ENCODE results near the gene ABCC11. TPM values are rescaled to one million over a fixed set of nuclear protein-coding genes. Genes with fewer than 3 reads are reported as not detected.
"Not testable (repeated sequence)": the region's sequence is repeated elsewhere in the genome, so short reads cannot be mapped to it uniquely, and the experiment has no call there.

The ABCC11 gene
- total and polyA plus RNA-seq, 4 experiments from 2014 or later, result 0.07 to 0.09 TPM; not detected in 2

DNA sequence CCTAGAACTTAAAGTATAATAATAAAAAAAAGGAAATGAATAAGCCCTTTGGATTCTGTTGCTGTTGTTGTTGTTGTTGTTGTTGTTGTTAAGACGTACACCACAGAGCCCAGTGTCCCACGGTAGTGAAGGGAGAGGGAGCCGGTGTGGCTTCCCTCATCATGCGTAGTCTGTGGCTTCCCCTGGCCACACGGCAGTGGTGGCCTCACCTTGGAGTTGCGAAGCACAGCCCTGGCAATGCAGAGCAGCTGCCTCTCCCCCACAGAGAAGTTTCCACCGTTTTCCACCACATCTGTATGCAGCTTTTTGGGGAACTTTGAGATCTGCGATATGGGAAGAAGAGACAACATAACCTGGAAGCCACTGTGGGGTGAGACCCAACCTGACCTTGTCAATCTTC, 77.4 kb downstream of the ABCC11 start:
- no peaks in the 10 kb centered on the region for H3K36me3 ChIP-seq (ENCODE audit: insufficient read depth, low read length)
- CTCF ChIA-PET (ENCODE audit: partially characterized antibody), result interaction anchor here (3.1 kb wide), 1 partner anchor 10 kb away, joined by 9 read pairs; no protein-coding TSS in a partner anchor
- H3K4me3 Mint-ChIP-seq, result no peak overlapping the region
- H3K4me1 Mint-ChIP-seq, result peaks cover 0 to 2% (median 1%) of the 10 kb centered on the region in 4 donors
- H3K27ac ChIP-seq (ENCODE audit: low read depth, low read length), result no peak overlapping the region
- H3K36me3 Mint-ChIP-seq, result no peaks in the 10 kb centered on the region
- peaks cover 2 to 3% of the 10 kb centered on the region in 2 donors for H3K27me3 Mint-ChIP-seq
- no peak overlapping the region for H3K4me3 ChIP-seq (ENCODE audit: low read length in 2 of 2)
- no peaks in the 10 kb centered on the region for H3K27me3 ChIP-seq (ENCODE audit: insufficient read depth, low read length)
- peaks cover 1% of the 10 kb centered on the region for H3K4me1 ChIP-seq (ENCODE audit: insufficient read depth, low read length)
- intact Hi-C loops (cut with micrococcal nuclease), result loop anchor here (10.0 kb wide), 1 partner anchor 1315 kb away; no protein-coding TSS in a partner anchor
- POLR2A ChIA-PET (ENCODE audit: partially characterized antibody), result no interaction called here
- no peak for DNase-seq
- no peak overlapping the region for H3K27ac Mint-ChIP-seq
- no peaks in the 10 kb centered on the region for H3K9me3 ChIP-seq (ENCODE audit: control insufficient read depth in 1 of 2, low read length in 2 of 2)
- peaks cover 0 to 2% (median 0%) of the 10 kb centered on the region in 8 donors for H3K9me3 Mint-ChIP-seq

DNA sequence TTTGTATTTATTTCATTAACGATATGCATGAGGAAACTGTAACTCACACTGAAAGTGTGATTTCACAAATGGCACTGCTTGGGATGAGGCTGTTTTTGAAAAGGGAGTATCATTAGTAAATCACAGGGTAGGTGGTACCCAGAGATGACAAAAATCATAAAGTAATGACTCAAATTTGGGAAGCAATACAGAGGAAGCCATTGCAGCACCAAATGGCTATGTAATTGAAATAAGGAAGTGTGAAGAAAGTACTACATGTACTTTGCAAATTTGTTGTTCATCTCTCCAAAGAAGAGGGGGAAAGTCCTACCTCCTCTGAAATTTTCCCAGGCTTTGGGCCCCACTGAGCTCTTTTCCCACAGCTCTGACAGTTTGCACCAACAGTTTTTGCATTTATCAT, 79.3 kb downstream of the ABCC11 start:
- Mint-ChIP-seq H3K4me1 (peaks cover 0 to 4% (median 3%) of the 10 kb centered on the region in 4 donors), H3K9me3 (peaks cover 0 to 2% (median 0%) of the 10 kb centered on the region in 8 donors), H3K36me3 (no peaks in the 10 kb centered on the region), H3K27ac (no peak overlapping the region), H3K27me3 (peaks cover 1 to 2% of the 10 kb centered on the region in 2 donors), H3K4me3 (no peak overlapping the region)
- CTCF ChIA-PET (ENCODE audit: partially characterized antibody), result interaction anchor here (0.7 to 3.1 kb wide), 2 partner anchors 9 to 12 kb away, joined by 3 to 9 read pairs; no protein-coding TSS in a partner anchor
- Histone ChIP-seq H3K4me3 (ENCODE audit: low read length in 2 of 2) (no peak overlapping the region), H3K27me3 (ENCODE audit: insufficient read depth, low read length) (no peaks in the 10 kb centered on the region), H3K9me3 (ENCODE audit: control insufficient read depth in 1 of 2, low read length in 2 of 2) (no peaks in the 10 kb centered on the region), H3K27ac (ENCODE audit: low read depth, low read length) (no peak overlapping the region), H3K4me1 (ENCODE audit: insufficient read depth, low read length) (peaks cover 4% of the 10 kb centered on the region), H3K36me3 (ENCODE audit: insufficient read depth, low read length) (no peaks in the 10 kb centered on the region)
- POLR2A ChIA-PET (ENCODE audit: partially characterized antibody), result no interaction called here
- intact Hi-C loops (cut with micrococcal nuclease), result loop anchor here (10.0 kb wide), 1 partner anchor 1313 kb away; no protein-coding TSS in a partner anchor
- no peak for DNase-seq

DNA sequence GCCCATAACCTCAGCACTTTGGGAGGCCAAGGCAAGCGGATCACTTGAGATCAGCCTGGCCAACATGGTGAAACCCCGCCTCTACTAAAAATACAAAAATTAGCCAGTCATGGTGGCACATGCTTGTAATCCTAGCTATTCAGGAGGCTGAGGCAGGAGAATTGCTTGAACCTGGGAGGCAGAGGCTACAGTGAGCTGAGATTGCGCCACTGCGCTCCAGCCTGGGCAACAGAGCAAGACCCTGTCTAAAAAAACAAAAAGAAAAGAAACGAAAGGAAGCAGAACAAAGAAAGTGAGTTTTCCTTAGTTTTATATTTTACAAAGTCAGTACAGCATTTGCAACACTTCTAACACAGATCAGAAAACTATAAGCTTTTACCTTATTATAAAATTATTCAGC, 80.7 kb downstream of the ABCC11 start:
- H3K27ac ChIP-seq (ENCODE audit: low read depth, low read length); H3K27me3 Mint-ChIP-seq; H3K4me3 ChIP-seq (ENCODE audit: low read length in 2 of 2); H3K4me1 ChIP-seq (ENCODE audit: insufficient read depth, low read length); H3K27ac Mint-ChIP-seq; DNase-seq; H3K27me3 ChIP-seq (ENCODE audit: insufficient read depth, low read length); H3K9me3 ChIP-seq (ENCODE audit: control insufficient read depth in 1 of 2, low read length in 2 of 2); H3K9me3 Mint-ChIP-seq; H3K36me3 ChIP-seq (ENCODE audit: insufficient read depth, low read length); POLR2A ChIA-PET (ENCODE audit: partially characterized antibody); H3K36me3 Mint-ChIP-seq; H3K4me3 Mint-ChIP-seq; H3K4me1 Mint-ChIP-seq: not testable (repeated sequence)
- intact Hi-C loops (cut with micrococcal nuclease), result loop anchor here (10.0 kb wide), 1 partner anchor 1312 kb away; no protein-coding TSS in a partner anchor
- CTCF ChIA-PET (ENCODE audit: partially characterized antibody), result interaction anchor here (0.9 to 3.6 kb wide), 4 partner anchors 8 to 1129 kb away, joined by 3 to 39 read pairs (median 24); partner anchors contain the start of gene ABCC12

DNA sequence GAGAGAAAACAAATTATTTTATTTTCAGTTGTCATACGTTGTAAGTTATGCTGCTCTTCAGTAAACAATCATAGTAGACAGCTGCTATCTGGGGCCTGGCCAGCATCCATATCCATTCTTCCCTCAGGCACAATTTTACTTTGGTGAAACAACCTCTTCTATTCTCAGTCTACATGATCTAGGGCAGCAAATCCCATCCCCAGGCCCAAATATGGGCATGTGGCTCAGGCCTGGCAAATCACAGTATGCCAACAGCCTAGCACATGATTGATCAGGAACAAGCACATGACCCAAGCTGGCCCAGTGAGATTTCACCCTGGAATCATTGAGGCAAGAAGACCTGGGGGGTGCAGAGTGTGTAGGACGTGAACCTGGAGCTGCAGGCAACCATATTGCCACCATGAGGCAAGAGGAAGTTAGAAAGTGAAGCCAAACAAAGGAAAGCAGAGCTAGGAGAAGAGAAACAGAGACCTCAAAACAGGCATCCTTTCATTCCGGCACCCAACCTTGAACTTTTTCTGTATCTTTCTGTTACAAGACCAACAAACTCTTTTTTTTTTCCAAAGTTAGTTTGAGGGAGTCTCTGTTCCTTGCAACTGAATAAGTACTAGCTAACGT, 81.3 kb downstream of the ABCC11 start:
- Histone ChIP-seq H3K36me3 (ENCODE audit: insufficient read depth, low read length) (no peaks in the 10 kb centered on the region), H3K4me1 (ENCODE audit: insufficient read depth, low read length) (peaks cover 4% of the 10 kb centered on the region), H3K27me3 (ENCODE audit: insufficient read depth, low read length) (no peaks in the 10 kb centered on the region), H3K27ac (ENCODE audit: low read depth, low read length) (no peak overlapping the region), H3K4me3 (ENCODE audit: low read length in 2 of 2) (no peak overlapping the region), H3K9me3 (ENCODE audit: control insufficient read depth in 1 of 2, low read length in 2 of 2) (no peaks in the 10 kb centered on the region)
- H3K9me3 Mint-ChIP-seq, result no peaks in the 10 kb centered on the region
- no peaks in the 10 kb centered on the region for H3K36me3 Mint-ChIP-seq
- POLR2A ChIA-PET (ENCODE audit: partially characterized antibody), result no interaction called here
- peak overlapping the region in 1 of 7 donors; percentile 48 for H3K27ac Mint-ChIP-seq
- CTCF ChIA-PET (ENCODE audit: partially characterized antibody), result interaction anchor here (0.9 to 3.6 kb wide), 7 partner anchors 8 to 1222 kb away, joined by 3 to 39 read pairs (median 18); partner anchors contain the start of gene ABCC12
- H3K4me3 Mint-ChIP-seq, result no peak overlapping the region
- DNase-seq, result no peak
- intact Hi-C loops (cut with micrococcal nuclease), result loop anchor here (1.0 to 10.0 kb wide), 5 partner anchors 1025 to 1611 kb away; no protein-coding TSS in a partner anchor
- peaks cover 0 to 4% (median 3%) of the 10 kb centered on the region in 4 donors for H3K4me1 Mint-ChIP-seq
- H3K27me3 Mint-ChIP-seq, result peaks cover 2% of the 10 kb centered on the region in 2 donors

DNA sequence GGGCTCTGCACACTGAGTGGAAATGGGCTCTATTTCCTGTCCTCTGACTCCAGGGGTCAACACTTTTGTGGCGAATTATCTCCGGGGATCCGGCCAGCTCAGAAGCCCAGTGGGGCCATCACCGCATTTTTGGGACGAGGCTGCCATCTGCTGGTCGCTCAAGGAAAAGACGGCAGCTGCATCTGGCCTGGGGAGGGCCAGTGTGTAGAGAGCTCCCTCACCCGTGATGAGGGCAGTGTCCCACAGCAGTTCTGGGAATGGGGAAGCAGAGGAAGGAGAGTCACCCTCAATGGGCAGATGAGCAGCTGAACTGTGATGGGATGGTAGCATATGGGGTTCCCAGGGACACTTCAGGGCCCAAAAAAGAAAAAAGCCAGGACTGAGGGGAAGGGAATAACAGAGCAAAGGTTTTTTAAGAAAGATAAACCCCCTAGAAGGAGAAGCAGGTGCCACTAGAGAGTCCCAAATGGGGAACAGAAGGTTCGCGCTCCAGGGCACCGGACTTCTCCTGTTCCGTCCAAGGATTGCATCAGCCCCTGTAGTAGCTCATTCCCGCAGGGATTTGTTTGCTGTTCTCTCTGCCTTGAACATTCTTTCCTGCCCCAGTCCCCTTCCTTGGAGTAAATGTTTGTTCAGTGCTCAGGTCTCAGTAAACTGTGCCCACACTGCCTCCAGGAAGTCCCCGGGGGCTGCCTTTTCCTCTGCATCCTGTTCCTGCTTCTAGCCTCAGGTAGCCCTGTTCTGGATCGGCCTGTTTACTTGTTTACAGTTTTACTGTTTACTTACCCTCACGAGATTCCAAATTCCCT, 82.2 kb downstream of the ABCC11 start:
- Mint-ChIP-seq H3K4me3 (peak overlapping the region in 1 of 8 donors; percentile 39), H3K27ac (no peak overlapping the region), H3K27me3 (peaks cover under 1 to 2% of the 10 kb centered on the region in 2 donors), H3K36me3 (no peaks in the 10 kb centered on the region), H3K4me1 (peaks cover 0 to 4% (median 3%) of the 10 kb centered on the region in 4 donors), H3K9me3 (no peaks in the 10 kb centered on the region)
- Histone ChIP-seq H3K4me3 (ENCODE audit: low read length in 2 of 2) (no peak overlapping the region), H3K9me3 (ENCODE audit: control insufficient read depth in 1 of 2, low read length in 2 of 2) (no peaks in the 10 kb centered on the region), H3K27me3 (ENCODE audit: insufficient read depth, low read length) (no peaks in the 10 kb centered on the region), H3K4me1 (ENCODE audit: insufficient read depth, low read length) (peaks cover 4% of the 10 kb centered on the region), H3K27ac (ENCODE audit: low read depth, low read length) (no peak overlapping the region), H3K36me3 (ENCODE audit: insufficient read depth, low read length) (no peaks in the 10 kb centered on the region)
- ChIA-PET POLR2A (ENCODE audit: partially characterized antibody) (interaction anchor here (1.1 to 1.4 kb wide), 2 partner anchors 1127 to 1311 kb away, joined by 3 to 8 read pairs; no protein-coding TSS in a partner anchor), CTCF (ENCODE audit: partially characterized antibody) (interaction anchor here (0.6 to 3.6 kb wide), 29 partner anchors 8 to 1612 kb away, joined by 3 to 39 read pairs (median 4); partner anchors contain the start of genes ABCC12 and NETO2)
- peak; percentile 40 to 59 (median 49) for DNase-seq
- intact Hi-C loops (cut with micrococcal nuclease), result loop anchor here (1.0 to 10.0 kb wide), 5 partner anchors 1024 to 1610 kb away; no protein-coding TSS in a partner anchor

DNA sequence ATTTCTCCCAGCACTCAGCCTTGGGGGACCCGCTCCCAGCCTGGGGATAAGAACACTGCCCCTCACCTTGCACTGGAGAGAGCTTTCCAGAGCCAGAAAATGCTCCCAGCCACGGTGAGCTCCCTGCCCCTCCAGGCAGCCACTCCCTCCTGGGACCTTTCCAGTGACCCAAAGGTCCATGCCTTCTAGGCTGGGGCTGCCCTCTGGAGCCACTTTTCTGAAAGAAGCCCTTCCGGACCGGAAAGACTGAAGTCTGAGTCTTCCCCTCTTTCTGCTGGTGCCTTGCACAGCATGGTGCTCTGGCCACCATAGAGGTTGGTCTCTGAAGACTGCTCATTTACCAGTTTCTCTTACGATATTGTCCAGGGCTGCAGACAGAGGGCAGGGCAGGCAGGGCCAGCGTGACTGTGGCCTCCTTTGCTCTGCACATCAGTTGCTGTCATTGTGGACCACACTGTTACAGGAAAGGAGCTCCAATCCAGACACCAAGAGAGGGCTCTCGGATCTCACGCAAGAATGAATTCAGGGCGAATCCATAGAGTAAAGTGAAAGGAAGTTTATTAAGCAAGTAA, 84.4 kb downstream of the ABCC11 start:
- no peak for DNase-seq
- H3K27ac ChIP-seq (ENCODE audit: low read depth, low read length), result no peak overlapping the region
- H3K27me3 Mint-ChIP-seq, result peaks cover 0 to 2% of the 10 kb centered on the region in 2 donors
- POLR2A ChIA-PET (ENCODE audit: partially characterized antibody), result no interaction called here
- H3K4me3 Mint-ChIP-seq, result no peak overlapping the region
- CTCF ChIA-PET (ENCODE audit: partially characterized antibody), result interaction anchor here (2.7 kb wide), 1 partner anchor 1021 kb away, joined by 12 read pairs; no protein-coding TSS in a partner anchor
- H3K9me3 Mint-ChIP-seq, result no peaks in the 10 kb centered on the region
- intact Hi-C loops (cut with micrococcal nuclease), result loop anchor here (10.0 kb wide), 1 partner anchor 1308 kb away; no protein-coding TSS in a partner anchor
- H3K9me3 ChIP-seq (ENCODE audit: control insufficient read depth in 1 of 2, low read length in 2 of 2), result no peaks in the 10 kb centered on the region
- H3K4me1 ChIP-seq (ENCODE audit: insufficient read depth, low read length), result peaks cover 4% of the 10 kb centered on the region
- H3K36me3 Mint-ChIP-seq, result no peaks in the 10 kb centered on the region
- H3K4me1 Mint-ChIP-seq, result peaks cover 0 to 4% (median 3%) of the 10 kb centered on the region in 4 donors
- no peak overlapping the region for H3K4me3 ChIP-seq (ENCODE audit: low read length in 2 of 2)
- H3K36me3 ChIP-seq (ENCODE audit: insufficient read depth, low read length), result no peaks in the 10 kb centered on the region
- no peak overlapping the region for H3K27ac Mint-ChIP-seq
- no peaks in the 10 kb centered on the region for H3K27me3 ChIP-seq (ENCODE audit: insufficient read depth, low read length)

Measured in CD4-positive, alpha-beta memory T cell (primary cell).